ENCODE measurements around the gene MALT1. TPM values are rescaled to one million over a fixed set of nuclear protein-coding genes. Genes with fewer than 3 reads are reported as not detected.

MALT1 gene
- total RNA-seq, 2 experiments from 2014 or later = 14.4 to 18.5 TPM

- Histone ChIP-seq H3K4me2 (ENCODE audit: low read length) (no peak overlapping the region), H3K9me2 (ENCODE audit: insufficient read depth, low read length) (no peaks in the 10 kb centered on the region), H3K79me2 (ENCODE audit: insufficient read depth, low read depth, low read length) (no peaks in the 10 kb centered on the region), H3K4me1 (ENCODE audit: insufficient read depth, low read length, poor library complexity, severe bottlenecking) (no peaks in the 10 kb centered on the region), H4K20me1 (ENCODE audit: insufficient read depth, low read length) (no peaks in the 10 kb centered on the region), H2AFZ (ENCODE audit: low read length) (no peak overlapping the region), H3K36me3 (ENCODE audit: insufficient read depth, low read length) (peaks cover 13% of the 10 kb centered on the region), H3K9me3 (ENCODE audit: low read length) (peaks cover 5% of the 10 kb centered on the region), H3K4me3 (ENCODE audit: low read depth, low read length, poor library complexity, severe bottlenecking) (no peak overlapping the region), H3K27ac (ENCODE audit: low read depth, low read length, poor library complexity, severe bottlenecking) (no peak overlapping the region)
- no TSS peak for BruUV-seq (replicated peaks)
- intact Hi-C loops (cut with micrococcal nuclease; ENCODE audit: unreplicated experiment) = no loop called here
- POLR2A ChIA-PET = no interaction called here
- TF ChIP-seq CTCF (conservative IDR thresholded peaks at IDR 0.05; ENCODE audit: low read length) (no peak), EZH2phosphoT487 (IDR thresholded peaks at IDR 0.05; ENCODE audit: borderline replicate concordance, low read depth, low read length) (no peak)
- CTCF ChIA-PET (ENCODE audit: unreplicated experiment) = no interaction called here
- no peak for DNase-seq (ENCODE audit: low spot score)
Measured at GRCh38 chr18:58754544-58755068, 83.3 kb downstream of the MALT1 start.

- intact Hi-C loops (cut with micrococcal nuclease; ENCODE audit: unreplicated experiment) = no loop called here
- H3K4me2 ChIP-seq (ENCODE audit: low read length) = no peak overlapping the region
- POLR2A ChIA-PET = no interaction called here
- H3K9me3 ChIP-seq (ENCODE audit: low read length) = no peaks in the 10 kb centered on the region
- H3K79me2 ChIP-seq (ENCODE audit: insufficient read depth, low read depth, low read length) = no peaks in the 10 kb centered on the region
- H3K36me3 ChIP-seq (ENCODE audit: insufficient read depth, low read length) = peaks cover 4% of the 10 kb centered on the region
- no peak overlapping the region for H2AFZ ChIP-seq (ENCODE audit: low read length)
- no peaks in the 10 kb centered on the region for H3K4me1 ChIP-seq (ENCODE audit: insufficient read depth, low read length, poor library complexity, severe bottlenecking)
- no TSS peak for BruUV-seq (replicated peaks)
- no peak for TF ChIP-seq CTCF (conservative IDR thresholded peaks at IDR 0.05; ENCODE audit: low read length)
- TF ChIP-seq EZH2phosphoT487 (IDR thresholded peaks at IDR 0.05; ENCODE audit: borderline replicate concordance, low read depth, low read length) = no peak
- DNase-seq (ENCODE audit: low spot score) = no peak
- no peak overlapping the region for H3K4me3 ChIP-seq (ENCODE audit: low read depth, low read length, poor library complexity, severe bottlenecking)
- no peaks in the 10 kb centered on the region for H3K9me2 ChIP-seq (ENCODE audit: insufficient read depth, low read length)
- no peaks in the 10 kb centered on the region for H4K20me1 ChIP-seq (ENCODE audit: insufficient read depth, low read length)
- CTCF ChIA-PET (ENCODE audit: unreplicated experiment) = no interaction called here
- H3K27ac ChIP-seq (ENCODE audit: low read depth, low read length, poor library complexity, severe bottlenecking) = no peak overlapping the region
Measured at GRCh38 chr18:58755304-58756010, 84.2 kb downstream of the MALT1 start.

GRCh38 chr18:58756148-58756547, 84.9 kb downstream of the MALT1 start:
- no peaks in the 10 kb centered on the region for H3K36me3 ChIP-seq (ENCODE audit: insufficient read depth, low read length)
- no peaks in the 10 kb centered on the region for H4K20me1 ChIP-seq (ENCODE audit: insufficient read depth, low read length)
- no peak for DNase-seq (ENCODE audit: low spot score)
- no peak overlapping the region for H2AFZ ChIP-seq (ENCODE audit: low read length)
- no peak overlapping the region for H3K4me2 ChIP-seq (ENCODE audit: low read length)
- no peak overlapping the region for H3K4me3 ChIP-seq (ENCODE audit: low read depth, low read length, poor library complexity, severe bottlenecking)
- H3K79me2 ChIP-seq (ENCODE audit: insufficient read depth, low read depth, low read length) = no peaks in the 10 kb centered on the region
- H3K9me2 ChIP-seq (ENCODE audit: insufficient read depth, low read length) = no peaks in the 10 kb centered on the region
- POLR2A ChIA-PET = no interaction called here
- peaks cover 3% of the 10 kb centered on the region for H3K4me1 ChIP-seq (ENCODE audit: insufficient read depth, low read length, poor library complexity, severe bottlenecking)
- BruUV-seq (replicated peaks) = no TSS peak
- intact Hi-C loops (cut with micrococcal nuclease; ENCODE audit: unreplicated experiment) = no loop called here
- no peak for TF ChIP-seq CTCF (conservative IDR thresholded peaks at IDR 0.05; ENCODE audit: low read length)
- no peak for TF ChIP-seq EZH2phosphoT487 (IDR thresholded peaks at IDR 0.05; ENCODE audit: borderline replicate concordance, low read depth, low read length)
- no peak overlapping the region for H3K27ac ChIP-seq (ENCODE audit: low read depth, low read length, poor library complexity, severe bottlenecking)
- CTCF ChIA-PET (ENCODE audit: unreplicated experiment) = no interaction called here
- no peaks in the 10 kb centered on the region for H3K9me3 ChIP-seq (ENCODE audit: low read length)

Measured in OCI-LY7 (cell line).